Transverse colon (tissue), 4 donors: Measurements from ENCODE around the gene WDR7. TPM values are rescaled to one million over a fixed set of nuclear protein-coding genes. Genes with fewer than 3 reads are reported as not detected.

Experiments
- DNase-seq: peaks from one replicate; pipeline ENCODE4 v3.0.0-alpha.2; 2019
- H3K27ac ChIP-seq, 4 donors: fragments of 200-600 bp; sonication (generic); 2 replicates each; pipeline ENCODE4 v1.5.1; 2016 to 2018; ENCODE audit warnings: inconsistent platforms in 4 of 4
- H3K27me3 ChIP-seq: fragments of 200-600 bp; sonication (generic); 2 replicates; pipeline ENCODE4 v1.5.1; 2017; ENCODE audit warnings: inconsistent platforms
- H3K36me3 ChIP-seq, 4 donors: fragments of 200-600 bp; sonication (generic); 2 replicates each; pipeline ENCODE4 v1.5.1; 2017 to 2019; ENCODE audit warnings: inconsistent platforms in 4 of 4
- H3K4me1 ChIP-seq, 4 donors: fragments of 200-600 bp; sonication (generic); 2 replicates each; pipeline ENCODE4 v1.5.1; 2017 to 2020; ENCODE audit warnings: inconsistent platforms in 4 of 4
- H3K4me3 ChIP-seq, 4 donors: fragments of 200-600 bp; sonication (generic); 1 replicate in 1 of 4; 2 replicates in 3 of 4; pipeline versions ENCODE4 v1.5.1 to v1.6.1; 2017 to 2019; ENCODE audit warnings: inconsistent platforms in 4 of 4
- H3K9me3 ChIP-seq, 2 donors: fragments of 200-600 bp; sonication (generic); 2 replicates each; pipeline ENCODE4 v1.5.1; 2017 to 2019; ENCODE audit warnings: inconsistent platforms in 2 of 2
- CTCF ChIP-seq, 5 experiments: fragments of 200-600 bp in 3 of 5; fragments of 450-650 bp in 2 of 5; sonication (generic) in 3 of 5; IDR thresholded peaks; 1 replicate in 2 of 5; 2 replicates in 3 of 5; pipeline ENCODE4 v1.5.1; 2016 to 2017; ENCODE audit warnings: antibody characterized with exemption in 5 of 5, inconsistent platforms in 3 of 5, mild to moderate bottlenecking in 2 of 5, moderate library complexity in 1 of 5
- EP300 ChIP-seq: sonication (generic); formaldehyde crosslinking; IDR thresholded peaks from one replicate; pipeline ENCODE4 v1.6.1; 2017; ENCODE audit warnings: antibody characterized with exemption, low read depth
- POLR2A ChIP-seq: fragments of 450-650 bp; IDR thresholded peaks from one replicate; pipeline ENCODE4 v1.6.1; 2016; ENCODE audit warnings: antibody characterized with exemption, mild to moderate bottlenecking, moderate library complexity
- POLR2AphosphoS5 ChIP-seq, 3 donors: sonication (generic); formaldehyde crosslinking; IDR thresholded peaks; one replicate each; pipeline ENCODE4 v1.6.1; 2016; ENCODE audit warnings: antibody characterized with exemption in 3 of 3
- WGBS, 2 donors: methylation state at CpG; one replicate each; pipeline ENCODE4 v1.1.5; 2018; ENCODE audit warnings: low coverage in 1 of 2; 5-methylcytosine and 5-hydroxymethylcytosine counted together
- in situ Hi-C, 4 donors: fragments of 200-750 bp; cut with MboI; loops; one replicate each; pipeline versions ENCODE4 v1.15.0 to v1.15.1; 2017; ENCODE audit warnings: low sequenced_read_pairs in 3 of 4, low pct_ligation_motif_present in 1 of 4, low pct_unique_long_range_greater_than_20kb in 1 of 4
- intact Hi-C: fragments of 100-400 bp; cut with DNase I; formaldehyde crosslinking; loops from one replicate; pipeline ENCODE4 v1.15.1; 2023; ENCODE audit warnings: low total_unique reads
- total RNA-seq, 4 donors: library from RNA; depleted of rRNA; stranded (reverse); fragments of >200 nt; gene quantifications; one replicate each; pipeline ENCODE4 v1.1.0, GENCODE V29; 2016

The WDR7 gene
- total RNA-seq, 4 donors from 2014 or later, result 14.9 to 37.5 (median 27.9) TPM

GRCh38 chr18:56638232-56639103 lies 12.7 kb upstream of the WDR7 start, which contains the start of gene TXNL1:
TSS of gene TXNL1 (minus strand) at chr18:56638592. CDS start at chr18:56638440, 152 bp downstream.
- in situ Hi-C loops, result no loop called here
- Histone ChIP-seq H3K4me3 (peak within 1 kb of the TSS; percentile 79 to 97 (median 89)), H3K36me3 (no peaks in the 10 kb centered on the region), H3K27me3 (no peaks in the 10 kb centered on the region), H3K4me1 (peaks cover 0 to 37% (median 15%) of the 10 kb centered on the region in 4 donors), H3K9me3 (no peaks in the 10 kb centered on the region), H3K27ac (peak within 1 kb of the TSS; percentile 95 to 99 (median 97))
- peak; percentile 100 for DNase-seq
- 1 to 9% methylated on average over 5 to 40 of the region's 64 CpGs for WGBS, 2 donors
- TF ChIP-seq CTCF (IDR thresholded peaks at IDR 0.05), result no peak
- TF ChIP-seq EP300, result peak; percentile 13
- peak; percentile 96 for TF ChIP-seq POLR2AphosphoS5 (IDR thresholded peaks at IDR 0.05)
- peak; percentile 93 for TF ChIP-seq POLR2A
- intact Hi-C loops, result no loop called here

GRCh38 chr18:56639104-56639381 lies 12.1 kb upstream of the WDR7 start:
- TF ChIP-seq POLR2AphosphoS5 (IDR thresholded peaks at IDR 0.05) (no peak), CTCF (IDR thresholded peaks at IDR 0.05) (no peak), EP300 (no peak), POLR2A (no peak)
- DNase-seq, result no peak
- Histone ChIP-seq H3K4me3 (peak overlapping the region; percentile 1 to 97 (median 89)), H3K27ac (peak overlapping the region; percentile 95 to 99 (median 97)), H3K27me3 (no peaks in the 10 kb centered on the region), H3K36me3 (no peaks in the 10 kb centered on the region), H3K4me1 (peaks cover 0 to 37% (median 15%) of the 10 kb centered on the region in 4 donors), H3K9me3 (no peaks in the 10 kb centered on the region)
- 31 to 33% methylated on average over 6 of the region's 6 CpGs for WGBS, 2 donors
- in situ Hi-C loops (no loop called here), intact Hi-C loops (no loop called here)

- Histone ChIP-seq H3K27ac (peak overlapping the region; percentile 95 to 99 (median 97)), H3K4me3 (no peak overlapping the region), H3K9me3 (no peaks in the 10 kb centered on the region), H3K27me3 (no peaks in the 10 kb centered on the region), H3K4me1 (peaks cover 0 to 33% (median 15%) of the 10 kb centered on the region in 4 donors), H3K36me3 (no peaks in the 10 kb centered on the region)
- no peak for TF ChIP-seq POLR2A
- TF ChIP-seq CTCF (IDR thresholded peaks at IDR 0.05), result no peak
- no peak for TF ChIP-seq POLR2AphosphoS5 (IDR thresholded peaks at IDR 0.05)
- no peak for TF ChIP-seq EP300
- in situ Hi-C loops (no loop called here), intact Hi-C loops (no loop called here)
- 94 to 100% methylated on average over 2 to 9 of the region's 9 CpGs for WGBS, 2 donors
- no peak for DNase-seq
Measured at GRCh38 chr18:56639571-56639970, 11.6 kb upstream of the WDR7 start.

- H3K36me3 ChIP-seq, result no peaks in the 10 kb centered on the region
- 82% methylated on average over 8 of the region's 8 CpGs; no CpG with 5 or more reads in 1 of the 2 donors for WGBS, 2 donors
- H3K9me3 ChIP-seq, result no peaks in the 10 kb centered on the region
- H3K4me1 ChIP-seq, result peaks cover 0 to 18% (median 4%) of the 10 kb centered on the region in 4 donors
- H3K27ac ChIP-seq, result no peak overlapping the region
- no peak for TF ChIP-seq POLR2AphosphoS5 (IDR thresholded peaks at IDR 0.05)
- no peak for TF ChIP-seq POLR2A
- no peak for TF ChIP-seq EP300
- no peak for TF ChIP-seq CTCF (IDR thresholded peaks at IDR 0.05)
- no peak for DNase-seq
- intact Hi-C loops (no loop called here), in situ Hi-C loops (no loop called here)
- no peak overlapping the region for H3K4me3 ChIP-seq
- no peaks in the 10 kb centered on the region for H3K27me3 ChIP-seq
Measured at GRCh38 chr18:56641714-56642337, 9.3 kb upstream of the WDR7 start.
